VCaP (cell line): ENCODE results near the gene LY6G5B.

Experiments used
- H3K27ac ChIP-seq: fragments of 450-650 bp; 2 replicates; pipeline ENCODE4 v1.5.1; 2017
- TF ChIP-seq, protein P1 (sequence below): fragments of 450-650 bp; conservative IDR thresholded peaks from 2 replicates; pipeline ENCODE4 v1.5.1; 2017; ENCODE audit warnings: mild to moderate bottlenecking, moderate library complexity

LY6G5B gene

GRCh38 chr6:31686483-31686882, 16.7 kb downstream of the LY6G5B start:
- H3K27ac ChIP-seq, result no peak overlapping the region
- TF ChIP-seq, protein P1, sequence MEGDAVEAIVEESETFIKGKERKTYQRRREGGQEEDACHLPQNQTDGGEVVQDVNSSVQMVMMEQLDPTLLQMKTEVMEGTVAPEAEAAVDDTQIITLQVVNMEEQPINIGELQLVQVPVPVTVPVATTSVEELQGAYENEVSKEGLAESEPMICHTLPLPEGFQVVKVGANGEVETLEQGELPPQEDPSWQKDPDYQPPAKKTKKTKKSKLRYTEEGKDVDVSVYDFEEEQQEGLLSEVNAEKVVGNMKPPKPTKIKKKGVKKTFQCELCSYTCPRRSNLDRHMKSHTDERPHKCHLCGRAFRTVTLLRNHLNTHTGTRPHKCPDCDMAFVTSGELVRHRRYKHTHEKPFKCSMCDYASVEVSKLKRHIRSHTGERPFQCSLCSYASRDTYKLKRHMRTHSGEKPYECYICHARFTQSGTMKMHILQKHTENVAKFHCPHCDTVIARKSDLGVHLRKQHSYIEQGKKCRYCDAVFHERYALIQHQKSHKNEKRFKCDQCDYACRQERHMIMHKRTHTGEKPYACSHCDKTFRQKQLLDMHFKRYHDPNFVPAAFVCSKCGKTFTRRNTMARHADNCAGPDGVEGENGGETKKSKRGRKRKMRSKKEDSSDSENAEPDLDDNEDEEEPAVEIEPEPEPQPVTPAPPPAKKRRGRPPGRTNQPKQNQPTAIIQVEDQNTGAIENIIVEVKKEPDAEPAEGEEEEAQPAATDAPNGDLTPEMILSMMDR, result no peak

- no peak overlapping the region for H3K27ac ChIP-seq
- TF ChIP-seq, protein P1, result no peak
These were observed 17.5 kb downstream of the LY6G5B start for GRCh38 chr6:31687321-31687720.

GRCh38 chr6:31687860-31688693, 18.3 kb downstream of the LY6G5B start:
- no peak overlapping the region for H3K27ac ChIP-seq
- TF ChIP-seq, protein P1, result no peak

GRCh38 chr6:31689249-31690110, 19.7 kb downstream of the LY6G5B start:
- H3K27ac ChIP-seq, result no peak overlapping the region
- TF ChIP-seq, protein P1, result peak; percentile 48

DNA sequence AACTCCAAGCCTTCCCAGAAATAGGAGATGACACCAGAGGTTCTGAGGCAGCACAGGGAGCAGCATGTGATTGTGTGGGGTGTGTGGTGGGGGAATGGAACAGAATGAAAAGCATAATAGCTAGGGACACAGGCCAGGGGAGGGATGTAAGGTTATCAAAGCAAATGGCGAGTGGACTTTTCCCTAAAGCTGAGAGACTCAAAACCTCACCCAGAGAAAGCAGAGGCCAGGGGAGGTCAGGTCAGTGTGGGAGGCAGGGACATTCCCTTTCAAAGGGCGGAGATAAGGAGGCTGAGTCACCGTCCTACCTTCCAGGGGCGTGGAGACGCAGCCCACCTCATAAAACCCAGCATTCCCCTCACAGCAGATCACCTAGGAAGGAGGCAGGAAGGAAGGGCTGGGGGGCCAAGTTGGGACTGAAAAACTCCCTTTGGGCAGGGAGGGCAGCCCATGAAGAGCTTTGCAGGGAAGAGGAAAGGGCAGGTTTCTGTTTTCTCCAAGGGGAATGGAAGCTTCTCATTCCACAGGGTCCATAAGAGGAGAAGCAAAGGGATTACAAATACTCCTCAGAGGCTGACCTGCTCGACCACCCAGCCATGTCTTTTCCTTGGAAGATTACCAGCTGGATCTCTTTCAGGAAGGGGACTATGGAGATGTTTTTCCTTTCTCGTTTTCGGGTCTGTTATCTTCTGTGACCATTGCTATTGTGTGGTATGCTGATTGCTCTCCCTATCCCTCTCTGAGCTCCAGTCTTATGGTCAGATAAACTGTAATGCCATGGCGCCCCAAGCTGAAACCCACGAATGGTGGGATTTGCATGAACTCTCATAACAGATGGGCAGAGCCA, 20.7 kb downstream of the LY6G5B start:
- TF ChIP-seq, protein P1, result no peak
- no peak overlapping the region for H3K27ac ChIP-seq

GRCh38 chr6:31691078-31691463, 21.3 kb downstream of the LY6G5B start:
- TF ChIP-seq, protein P1, result no peak
- no peak overlapping the region for H3K27ac ChIP-seq
